ENCODE data around the gene CRIM1. TPM values are rescaled to one million over a fixed set of nuclear protein-coding genes. Genes with fewer than 3 reads are reported as not detected.

The CRIM1 gene
- total RNA-seq, 1 experiment from 2014 or later, result 46.5 TPM

DNA sequence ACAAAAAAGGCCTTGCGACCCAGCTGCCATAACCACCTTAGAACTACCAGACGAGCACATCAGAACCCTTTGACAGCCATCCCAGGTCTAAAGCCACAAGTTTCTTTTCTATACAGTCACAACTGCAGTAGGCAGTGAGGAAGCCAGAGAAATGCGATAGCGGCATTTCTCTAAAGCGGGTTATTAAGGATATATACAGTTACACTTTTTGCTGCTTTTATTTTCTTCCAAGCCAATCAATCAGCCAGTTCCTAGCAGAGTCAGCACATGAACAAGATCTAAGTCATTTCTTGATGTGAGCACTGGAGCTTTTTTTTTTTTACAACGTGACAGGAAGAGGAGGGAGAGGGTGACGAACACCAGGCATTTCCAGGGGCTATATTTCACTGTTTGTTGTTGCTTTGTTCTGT lies 193.6 kb downstream of the CRIM1 start:
- TSS peak; percentile 55 for BruUV-seq (replicated peaks)
- H3K27ac ChIP-seq (ENCODE audit: low read depth, low read length, poor library complexity, severe bottlenecking), result no peak overlapping the region

DNA sequence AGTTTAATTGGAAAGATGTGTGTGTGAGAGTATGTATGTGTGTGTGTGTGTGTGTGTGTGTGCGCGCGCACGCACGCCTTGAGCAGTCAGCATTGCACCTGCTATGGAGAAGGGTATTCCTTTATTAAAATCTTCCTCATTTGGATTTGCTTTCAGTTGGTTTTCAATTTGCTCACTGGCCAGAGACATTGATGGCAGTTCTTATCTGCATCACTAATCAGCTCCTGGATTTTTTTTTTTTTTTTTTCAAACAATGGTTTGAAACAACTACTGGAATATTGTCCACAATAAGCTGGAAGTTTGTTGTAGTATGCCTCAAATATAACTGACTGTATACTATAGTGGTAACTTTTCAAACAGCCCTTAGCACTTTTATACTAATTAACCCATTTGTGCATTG lies 194.4 kb downstream of the CRIM1 start:
- H3K27me3 ChIP-seq (replicated peaks; ENCODE audit: insufficient read depth, low read depth, low read length, poor library complexity), result no peaks in the 10 kb centered on the region
- peaks cover 41% of the 10 kb centered on the region for H3K36me3 ChIP-seq (ENCODE audit: insufficient read depth, low read length, poor library complexity, severe bottlenecking)
- H3K9me3 ChIP-seq (ENCODE audit: low read depth, low read length, poor library complexity, severe bottlenecking), result no peaks in the 10 kb centered on the region
- no peaks in the 10 kb centered on the region for H3K4me1 ChIP-seq (ENCODE audit: insufficient read depth, low read length, poor library complexity, severe bottlenecking)
- ChIA-PET CTCF (no interaction called here), POLR2A (ENCODE audit: low non-redundant PET) (interaction anchor here (0.7 kb wide), 1 partner anchor 64 kb away, joined by 11 read pairs; no protein-coding TSS in a partner anchor)
- BruUV-seq (replicated peaks), result no TSS peak
- intact Hi-C loops (cut with micrococcal nuclease; ENCODE audit: unreplicated experiment), result loop anchor here (10.0 kb wide), 1 partner anchor 115 kb away; no protein-coding TSS in a partner anchor
- no peak overlapping the region for H3K27ac ChIP-seq (ENCODE audit: low read depth, low read length, poor library complexity, severe bottlenecking)
- no peak for DNase-seq (ENCODE audit: low spot score)
- H3K4me3 ChIP-seq (ENCODE audit: low read depth, low read length, poor library complexity, severe bottlenecking), result no peak overlapping the region
- TF ChIP-seq, protein P1, sequence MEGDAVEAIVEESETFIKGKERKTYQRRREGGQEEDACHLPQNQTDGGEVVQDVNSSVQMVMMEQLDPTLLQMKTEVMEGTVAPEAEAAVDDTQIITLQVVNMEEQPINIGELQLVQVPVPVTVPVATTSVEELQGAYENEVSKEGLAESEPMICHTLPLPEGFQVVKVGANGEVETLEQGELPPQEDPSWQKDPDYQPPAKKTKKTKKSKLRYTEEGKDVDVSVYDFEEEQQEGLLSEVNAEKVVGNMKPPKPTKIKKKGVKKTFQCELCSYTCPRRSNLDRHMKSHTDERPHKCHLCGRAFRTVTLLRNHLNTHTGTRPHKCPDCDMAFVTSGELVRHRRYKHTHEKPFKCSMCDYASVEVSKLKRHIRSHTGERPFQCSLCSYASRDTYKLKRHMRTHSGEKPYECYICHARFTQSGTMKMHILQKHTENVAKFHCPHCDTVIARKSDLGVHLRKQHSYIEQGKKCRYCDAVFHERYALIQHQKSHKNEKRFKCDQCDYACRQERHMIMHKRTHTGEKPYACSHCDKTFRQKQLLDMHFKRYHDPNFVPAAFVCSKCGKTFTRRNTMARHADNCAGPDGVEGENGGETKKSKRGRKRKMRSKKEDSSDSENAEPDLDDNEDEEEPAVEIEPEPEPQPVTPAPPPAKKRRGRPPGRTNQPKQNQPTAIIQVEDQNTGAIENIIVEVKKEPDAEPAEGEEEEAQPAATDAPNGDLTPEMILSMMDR (conservative IDR thresholded peaks at IDR 0.05; ENCODE audit: low read depth, low read length), result no peak
- no peak for TF ChIP-seq EZH2 (IDR thresholded peaks at IDR 0.05; ENCODE audit: borderline replicate concordance, low read depth, low read length, poor library complexity, severe bottlenecking)

More for the DNA sequence above, 193.6 kb downstream of the CRIM1 start:
- H3K36me3 ChIP-seq (ENCODE audit: insufficient read depth, low read length, poor library complexity, severe bottlenecking), result peaks cover 35% of the 10 kb centered on the region
- H3K4me3 ChIP-seq (ENCODE audit: low read depth, low read length, poor library complexity, severe bottlenecking), result no peak overlapping the region
- intact Hi-C loops (cut with micrococcal nuclease; ENCODE audit: unreplicated experiment), result no loop called here
- H3K27me3 ChIP-seq (replicated peaks; ENCODE audit: insufficient read depth, low read depth, low read length, poor library complexity), result no peaks in the 10 kb centered on the region
- ChIA-PET CTCF (no interaction called here), POLR2A (ENCODE audit: low non-redundant PET) (no interaction called here)
- no peaks in the 10 kb centered on the region for H3K4me1 ChIP-seq (ENCODE audit: insufficient read depth, low read length, poor library complexity, severe bottlenecking)
- TF ChIP-seq EZH2 (IDR thresholded peaks at IDR 0.05; ENCODE audit: borderline replicate concordance, low read depth, low read length, poor library complexity, severe bottlenecking), result no peak
- TF ChIP-seq, protein P1 (conservative IDR thresholded peaks at IDR 0.05; ENCODE audit: low read depth, low read length), result no peak
- H3K9me3 ChIP-seq (ENCODE audit: low read depth, low read length, poor library complexity, severe bottlenecking), result no peaks in the 10 kb centered on the region
- DNase-seq (ENCODE audit: low spot score), result no peak

DNA sequence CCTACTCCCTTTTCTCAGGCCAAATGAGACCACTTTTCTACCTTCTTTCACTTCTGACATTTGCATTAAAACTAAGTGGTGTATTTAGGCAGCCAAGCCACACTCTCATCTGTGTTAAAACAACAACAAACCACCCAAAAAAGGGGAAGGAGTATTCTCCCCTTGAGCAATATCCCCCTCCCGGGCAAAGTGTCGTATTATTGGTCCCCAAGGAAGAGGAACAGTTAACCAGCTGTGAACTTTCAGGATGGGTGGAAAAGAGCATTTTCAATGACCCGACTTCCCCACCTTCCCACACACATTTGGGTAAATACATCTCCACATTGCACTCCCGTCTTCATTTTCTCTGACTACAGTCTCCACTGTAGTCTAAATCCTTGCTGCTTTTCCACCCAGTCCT lies 198.1 kb downstream of the CRIM1 start:
- DNase-seq (ENCODE audit: low spot score), result no peak
- Histone ChIP-seq H3K4me1 (ENCODE audit: insufficient read depth, low read length, poor library complexity, severe bottlenecking) (no peaks in the 10 kb centered on the region), H3K36me3 (ENCODE audit: insufficient read depth, low read length, poor library complexity, severe bottlenecking) (peaks cover 43% of the 10 kb centered on the region), H3K4me3 (ENCODE audit: low read depth, low read length, poor library complexity, severe bottlenecking) (no peak overlapping the region), H3K27me3 (replicated peaks; ENCODE audit: insufficient read depth, low read depth, low read length, poor library complexity) (no peaks in the 10 kb centered on the region), H3K9me3 (ENCODE audit: low read depth, low read length, poor library complexity, severe bottlenecking) (no peaks in the 10 kb centered on the region), H3K27ac (ENCODE audit: low read depth, low read length, poor library complexity, severe bottlenecking) (no peak overlapping the region)
- POLR2A ChIA-PET (ENCODE audit: low non-redundant PET), result no interaction called here
- no TSS peak for BruUV-seq (replicated peaks)
- CTCF ChIA-PET, result no interaction called here
- intact Hi-C loops (cut with micrococcal nuclease; ENCODE audit: unreplicated experiment), result loop anchor here (10.0 kb wide), 1 partner anchor 111 kb away; no protein-coding TSS in a partner anchor
- no peak for TF ChIP-seq EZH2 (IDR thresholded peaks at IDR 0.05; ENCODE audit: borderline replicate concordance, low read depth, low read length, poor library complexity, severe bottlenecking)
- TF ChIP-seq, protein P1 (conservative IDR thresholded peaks at IDR 0.05; ENCODE audit: low read depth, low read length), result no peak

All from A673 (cell line).